ENCODE data around the gene MPP4.

The MPP4 gene

DNA sequence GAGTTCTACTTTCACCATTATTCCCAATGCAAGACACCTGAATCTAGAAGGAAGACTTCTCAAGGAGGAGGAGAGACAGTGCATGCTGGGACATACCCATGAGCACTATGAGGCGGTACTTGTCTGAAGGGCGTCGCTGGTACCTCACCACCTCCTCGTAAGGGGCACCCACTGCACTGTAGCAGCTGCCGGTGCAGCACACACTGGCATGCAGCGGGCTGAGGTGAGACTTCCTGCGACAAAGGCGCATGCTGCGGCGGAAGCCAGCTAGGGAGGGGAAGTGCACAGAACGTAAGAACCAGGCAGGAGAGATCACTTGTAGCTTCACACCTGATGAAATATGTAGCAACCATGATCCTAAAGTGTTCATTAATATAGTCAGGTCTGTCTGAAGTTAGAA is 42.3 kb downstream of the MPP4 start:
- Histone ChIP-seq H3K4me2 (no peak overlapping the region), H3K27me3 (no peaks in the 10 kb centered on the region), H4K20me1 (no peaks in the 10 kb centered on the region), H3K4me1 (0 out of 2 replicates have a peak, but pooled peaks cover 5% of the 10 kb centered on the region), H3K27ac (no peak overlapping the region), H3K4me3 (no peak overlapping the region), H3K9ac (no peak overlapping the region), H3K9me3 (no peaks in the 10 kb centered on the region), H3K36me3 (no peaks in the 10 kb centered on the region)
- TF ChIP-seq Cebpa-rat (IDR thresholded peaks at IDR 0.05): no peak

DNA sequence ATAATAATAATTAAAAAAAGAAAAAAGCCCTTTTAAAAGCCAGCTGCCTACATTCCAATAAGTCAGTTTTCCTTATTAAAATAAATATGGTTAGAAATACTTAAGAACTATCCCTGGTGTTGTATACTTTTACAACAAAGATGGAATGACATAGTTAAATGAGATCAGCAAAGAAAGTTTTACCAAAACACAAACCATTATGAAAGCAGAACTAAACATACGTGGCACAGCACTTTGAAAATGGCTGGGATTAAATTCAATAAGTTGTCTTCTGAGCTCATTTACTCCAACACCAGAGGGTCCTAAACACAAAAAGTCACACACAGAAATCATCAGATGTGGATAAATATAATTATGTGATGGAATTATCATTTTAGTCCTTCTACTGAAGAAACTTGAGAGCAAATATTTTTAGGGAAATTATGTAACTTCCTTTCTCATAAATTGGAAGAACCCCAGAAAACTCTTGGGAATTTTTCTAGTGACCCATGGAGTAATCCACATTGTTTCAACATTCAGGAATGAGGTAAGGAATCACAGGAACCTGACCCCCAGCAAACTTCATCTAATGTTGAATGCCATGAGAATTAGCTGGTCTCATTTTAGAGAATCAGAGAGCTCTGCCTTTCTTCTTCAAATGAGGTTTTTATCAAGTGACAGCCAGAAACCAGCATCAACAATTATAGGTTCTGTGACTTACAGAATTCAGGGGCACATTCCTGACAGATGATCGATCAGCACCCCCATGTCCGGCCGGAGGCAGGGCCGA is 43.6 kb downstream of the MPP4 start:
- Histone ChIP-seq H3K4me3 (no peak overlapping the region), H3K9me3 (no peaks in the 10 kb centered on the region), H3K4me2 (no peak overlapping the region), H3K4me1 (0 out of 2 replicates have a peak, but pooled peaks cover 5% of the 10 kb centered on the region), H3K27me3 (no peaks in the 10 kb centered on the region), H3K36me3 (no peaks in the 10 kb centered on the region), H3K27ac (no peak overlapping the region), H4K20me1 (no peaks in the 10 kb centered on the region), H3K9ac (no peak overlapping the region)
- TF ChIP-seq Cebpa-rat (IDR thresholded peaks at IDR 0.05): no peak

DNA sequence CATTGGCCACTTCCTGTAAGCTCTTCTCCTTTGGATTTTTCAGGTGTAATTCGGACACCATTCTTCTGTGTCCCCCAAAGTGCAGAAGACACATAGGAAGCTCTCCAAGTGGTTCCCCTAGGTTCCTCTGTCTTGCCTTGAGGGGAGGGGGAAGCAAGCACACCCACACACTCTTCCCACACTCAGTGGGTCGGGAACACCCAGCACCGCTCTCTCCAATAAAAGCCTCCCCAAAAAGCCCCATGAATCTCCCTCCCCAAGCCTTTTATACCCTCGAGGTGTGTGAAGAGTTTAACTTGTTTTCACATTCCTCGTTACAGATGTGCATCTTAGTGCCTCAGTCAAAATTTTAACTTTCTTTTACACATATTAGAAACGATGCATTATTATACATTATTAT is 45.2 kb downstream of the MPP4 start:
- Histone ChIP-seq H3K27ac (no peak overlapping the region), H3K4me1 (0 out of 2 replicates have a peak, but pooled peaks cover 5% of the 10 kb centered on the region), H3K9me3 (no peaks in the 10 kb centered on the region), H3K27me3 (no peaks in the 10 kb centered on the region), H3K4me2 (no peak overlapping the region), H3K4me3 (no peak overlapping the region), H4K20me1 (no peaks in the 10 kb centered on the region), H3K36me3 (no peaks in the 10 kb centered on the region), H3K9ac (no peak overlapping the region)
- no peak for TF ChIP-seq Cebpa-rat (IDR thresholded peaks at IDR 0.05)

DNA sequence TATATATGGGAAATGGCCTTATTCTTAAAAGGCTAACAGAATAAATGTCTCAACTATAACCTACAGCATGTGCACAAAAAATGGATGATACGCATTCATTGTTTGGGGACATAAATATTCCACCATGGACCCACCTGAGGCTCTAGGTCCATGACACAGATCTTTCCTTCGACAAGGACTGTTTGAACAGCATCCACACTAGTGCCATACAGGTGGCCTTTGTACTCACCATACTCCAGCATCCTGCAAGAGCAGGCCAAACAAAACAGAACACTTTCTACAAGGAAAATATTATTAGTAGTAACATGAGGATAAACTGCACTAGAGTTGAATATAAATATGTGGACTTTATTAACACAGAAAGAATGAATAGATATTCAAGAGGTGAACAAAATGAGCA is 49.0 kb downstream of the MPP4 start:
- no peak overlapping the region for H3K9ac ChIP-seq

DNA sequence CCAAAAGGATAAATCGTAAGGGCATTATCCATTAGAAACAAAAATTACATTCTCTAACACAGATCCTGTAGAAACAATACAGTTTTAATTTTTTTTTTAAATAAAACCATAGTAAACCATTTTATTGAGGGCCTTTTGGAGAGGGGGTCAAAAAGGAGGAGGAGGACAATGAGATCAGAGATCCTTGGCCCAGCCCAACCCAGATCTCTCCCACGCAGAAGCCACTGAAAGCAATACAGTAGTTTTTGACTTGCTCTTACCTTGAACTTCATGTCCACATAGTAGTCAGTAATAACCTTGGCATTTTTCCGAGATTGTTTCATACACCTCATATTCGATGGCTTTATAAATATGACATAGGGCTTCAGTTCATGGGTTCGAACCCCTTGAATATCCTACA is 51.0 kb downstream of the MPP4 start:
- no peaks in the 10 kb centered on the region for H3K27me3 ChIP-seq
- H3K36me3 ChIP-seq: no peaks in the 10 kb centered on the region
- H3K4me3 ChIP-seq: no peak overlapping the region
- H3K27ac ChIP-seq: no peak overlapping the region
- TF ChIP-seq Cebpa-rat (IDR thresholded peaks at IDR 0.05): no peak
- H3K9me3 ChIP-seq: no peaks in the 10 kb centered on the region
- H3K4me2 ChIP-seq: no peak overlapping the region
- H3K9ac ChIP-seq: no peak overlapping the region
- peaks cover 11% of the 10 kb centered on the region for H3K4me1 ChIP-seq
- H4K20me1 ChIP-seq: no peaks in the 10 kb centered on the region

More for the DNA sequence above, 49.0 kb downstream of the MPP4 start:
- no peaks in the 10 kb centered on the region for H3K27me3 ChIP-seq
- no peaks in the 10 kb centered on the region for H3K4me1 ChIP-seq
- no peak overlapping the region for H3K4me3 ChIP-seq
- no peak for TF ChIP-seq Cebpa-rat (IDR thresholded peaks at IDR 0.05)
- H3K9me3 ChIP-seq: no peaks in the 10 kb centered on the region
- no peak overlapping the region for H3K27ac ChIP-seq
- no peaks in the 10 kb centered on the region for H4K20me1 ChIP-seq
- no peak overlapping the region for H3K4me2 ChIP-seq
- no peaks in the 10 kb centered on the region for H3K36me3 ChIP-seq

DNA sequence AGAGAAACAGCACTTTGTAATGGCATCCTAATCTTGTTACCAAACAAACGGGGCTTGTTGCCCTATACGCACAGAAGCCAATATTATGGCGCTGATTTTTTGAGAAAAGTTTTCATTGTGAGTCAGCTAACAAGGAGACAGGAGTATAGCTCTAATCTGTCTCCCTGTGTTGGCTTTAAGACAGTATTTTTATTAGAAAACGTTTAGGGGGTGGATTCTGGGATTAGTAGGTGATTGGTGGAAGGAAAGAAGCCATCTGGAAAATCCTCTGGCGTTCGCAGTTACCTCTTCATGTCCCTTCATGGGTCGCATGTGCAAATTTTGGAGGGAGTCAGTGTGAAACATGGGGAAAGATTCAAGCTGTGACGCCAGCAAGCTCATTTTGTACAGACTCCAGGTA is 54.4 kb downstream of the MPP4 start:
- no peaks in the 10 kb centered on the region for H3K27me3 ChIP-seq
- H3K9me3 ChIP-seq: no peaks in the 10 kb centered on the region
- H3K4me1 ChIP-seq: peaks cover 25% of the 10 kb centered on the region
- H3K4me3 ChIP-seq: no peak overlapping the region; the same call in 1 of the 2 replicates
- no peak overlapping the region for H3K9ac ChIP-seq
- peak overlapping the region; percentile 92 for H3K4me2 ChIP-seq
- peaks cover 4% of the 10 kb centered on the region for H3K36me3 ChIP-seq
- H3K27ac ChIP-seq: no peak overlapping the region
- no peaks in the 10 kb centered on the region for H4K20me1 ChIP-seq
- no peak for TF ChIP-seq Cebpa-rat (IDR thresholded peaks at IDR 0.05)

DNA sequence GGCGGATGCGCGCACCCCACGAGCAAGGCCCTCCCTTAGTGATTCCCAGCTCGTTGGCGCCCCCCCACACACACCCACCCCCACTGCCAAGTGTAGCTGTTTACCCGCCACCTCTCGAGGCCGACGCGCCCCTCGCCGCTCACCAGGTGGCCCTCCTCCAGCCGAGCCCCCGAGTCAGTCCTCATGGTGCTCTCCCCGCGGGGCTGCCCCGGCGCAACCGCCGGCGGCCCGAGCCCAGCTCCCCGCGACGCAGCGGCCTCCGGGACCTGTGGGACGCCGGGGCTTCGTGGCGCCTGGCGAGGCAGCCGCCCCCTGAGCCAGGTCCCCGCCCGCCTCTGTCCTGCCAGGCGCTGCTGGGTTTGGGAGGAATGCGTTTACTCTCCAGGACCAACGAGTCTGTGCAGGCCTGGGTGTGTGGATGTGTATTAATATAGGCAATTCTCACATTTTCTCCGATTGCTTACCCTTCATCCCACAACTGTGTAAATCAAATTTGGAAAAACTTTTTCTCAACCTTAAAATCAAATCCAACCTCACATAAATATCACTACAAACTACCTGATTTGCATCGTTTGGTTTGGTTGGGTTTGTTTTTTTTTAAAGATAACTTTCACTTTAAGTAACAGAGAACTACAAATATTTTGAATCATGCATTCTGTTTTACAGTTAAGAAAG is 55.1 kb downstream of the MPP4 start, which contains the start of gene TMEM237:
Gene TMEM237 (minus strand): TSS at position 288 of the 675 bp plus-strand sequence. CDS start 103 bp downstream, at position 185.
- H3K4me3 ChIP-seq: peak within 1 kb of the TSS; percentile 94
- H3K36me3 ChIP-seq: peaks cover 11% of the 10 kb centered on the region
- peak within 1 kb of the TSS; percentile 92 for H3K4me2 ChIP-seq
- H3K27ac ChIP-seq: peak within 1 kb of the TSS; percentile 86
- H3K4me1 ChIP-seq: peaks cover 25% of the 10 kb centered on the region
- peak within 1 kb of the TSS; percentile 87 for H3K9ac ChIP-seq
- no peaks in the 10 kb centered on the region for H3K9me3 ChIP-seq
- no peaks in the 10 kb centered on the region for H3K27me3 ChIP-seq
- H4K20me1 ChIP-seq: no peaks in the 10 kb centered on the region
- TF ChIP-seq Cebpa-rat (IDR thresholded peaks at IDR 0.05): no peak

DNA sequence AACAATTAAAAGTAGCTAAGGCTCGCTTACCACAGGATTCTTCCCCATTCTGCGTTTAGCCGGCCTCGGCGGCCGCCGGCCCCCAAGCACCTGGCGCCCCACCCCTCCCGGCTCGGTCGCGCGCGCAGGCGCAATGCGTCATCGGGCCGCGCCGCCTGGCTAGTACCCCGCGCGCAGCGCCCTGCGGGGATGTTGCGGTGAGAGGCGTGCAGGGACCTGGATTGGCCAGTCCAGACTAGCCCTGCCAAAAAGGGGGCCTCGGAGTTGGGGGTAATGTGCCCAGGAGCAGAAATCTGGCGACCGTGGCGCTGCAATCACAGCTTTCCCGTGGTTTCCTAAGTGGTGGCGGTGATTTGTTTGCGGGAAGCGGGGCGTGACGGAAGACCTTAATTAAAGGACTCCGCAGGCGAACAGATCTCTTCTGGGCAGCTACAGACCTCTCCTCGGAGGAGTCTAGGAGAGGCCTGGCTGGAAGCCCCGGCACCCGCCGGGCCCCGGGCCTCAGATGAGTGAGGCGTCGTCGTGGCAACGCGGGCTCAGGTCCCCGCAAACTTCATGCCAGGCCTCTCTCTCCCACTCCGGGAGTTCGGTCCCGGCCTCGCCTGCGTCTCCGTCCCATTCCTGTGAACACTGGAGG is 55.7 kb downstream of the MPP4 start:
- Histone ChIP-seq H3K36me3 (peaks cover 17% of the 10 kb centered on the region), H3K4me3 (peak overlapping the region; percentile 94), H3K4me2 (peak overlapping the region; percentile 92), H3K27me3 (no peaks in the 10 kb centered on the region), H3K9ac (peak overlapping the region; percentile 87), H3K9me3 (no peaks in the 10 kb centered on the region), H4K20me1 (no peaks in the 10 kb centered on the region), H3K4me1 (peaks cover 25% of the 10 kb centered on the region), H3K27ac (peak overlapping the region; percentile 86)
- TF ChIP-seq Cebpa-rat (IDR thresholded peaks at IDR 0.05): no peak

DNA sequence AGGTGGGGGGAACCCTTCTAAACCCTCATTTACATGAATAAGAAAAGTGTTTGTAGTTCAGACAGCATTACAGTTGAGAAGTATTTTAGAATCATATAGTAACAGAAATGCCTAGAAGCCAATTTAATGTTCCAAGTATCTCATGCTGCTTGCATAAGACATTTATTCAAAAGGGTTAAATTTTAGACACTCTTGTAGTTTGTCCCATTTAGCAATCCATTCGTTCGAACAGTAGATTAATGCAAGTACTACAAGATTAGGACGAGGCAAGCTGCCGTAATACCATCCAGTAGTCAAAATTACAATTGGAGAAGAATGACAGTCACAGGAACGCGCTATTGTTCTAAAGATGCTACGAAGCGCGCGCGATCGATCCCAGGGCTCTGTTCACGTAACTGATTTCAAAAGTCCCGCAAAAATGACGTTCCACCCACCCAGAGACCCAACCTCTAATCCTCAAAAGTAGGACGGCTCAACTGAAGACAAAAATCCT is 56.3 kb downstream of the MPP4 start:
- Histone ChIP-seq H3K4me3 (peak overlapping the region; percentile 94), H3K9ac (peak overlapping the region; percentile 87), H3K9me3 (no peaks in the 10 kb centered on the region), H3K4me2 (peak overlapping the region; percentile 92), H3K36me3 (peaks cover 23% of the 10 kb centered on the region), H3K27me3 (no peaks in the 10 kb centered on the region), H4K20me1 (no peaks in the 10 kb centered on the region), H3K27ac (peak overlapping the region; percentile 86), H3K4me1 (peaks cover 25% of the 10 kb centered on the region)
- TF ChIP-seq Cebpa-rat (IDR thresholded peaks at IDR 0.05): no peak

Data from BLaER1 (cell line).